ENCODE data around the gene FZD8.
A peak's percentile ranks its signal among the peaks of the same experiment; 100 is the strongest.

The FZD8 gene

GRCh38 chr10:35641676-35642034 lies 441 bp downstream of the FZD8 start:
- ATAC-seq: peak; percentile 16
- TF ChIP-seq CSRNP3 (CRISPR knock-in tag; IDR thresholded peaks at IDR 0.05) (no peak), RARB (CRISPR knock-in tag; IDR thresholded peaks at IDR 0.05) (no peak), ZNF70 (CRISPR knock-in tag; IDR thresholded peaks at IDR 0.05) (no peak), OSR1 (CRISPR knock-in tag; IDR thresholded peaks at IDR 0.05) (no peak), ZNF565 (CRISPR knock-in tag; conservative IDR thresholded peaks at IDR 0.05; ENCODE audit: low read depth) (no peak), CREB5 (CRISPR knock-in tag; IDR thresholded peaks at IDR 0.05; ENCODE audit: low read depth) (no peak), ARNTL (CRISPR knock-in tag; IDR thresholded peaks at IDR 0.05; ENCODE audit: borderline replicate concordance, low read depth) (no peak), ZNF8 (CRISPR knock-in tag; IDR thresholded peaks at IDR 0.05) (no peak), ESRRG (CRISPR knock-in tag; IDR thresholded peaks at IDR 0.05) (no peak), ZFP3 (CRISPR knock-in tag; IDR thresholded peaks at IDR 0.05) (no peak), BACH2 (CRISPR knock-in tag; IDR thresholded peaks at IDR 0.05; ENCODE audit: borderline replicate concordance) (no peak), ZFP30 (CRISPR knock-in tag; IDR thresholded peaks at IDR 0.05) (no peak), GLIS3 (CRISPR knock-in tag; IDR thresholded peaks at IDR 0.05) (no peak), PPARA (CRISPR knock-in tag; IDR thresholded peaks at IDR 0.05; ENCODE audit: borderline replicate concordance) (no peak), POU6F1 (CRISPR knock-in tag; IDR thresholded peaks at IDR 0.05; ENCODE audit: borderline replicate concordance, low read depth) (no peak), TSHZ2 (CRISPR knock-in tag; IDR thresholded peaks at IDR 0.05) (no peak)

- peak; percentile 50 for ATAC-seq
- TF ChIP-seq TSHZ2 (CRISPR knock-in tag; IDR thresholded peaks at IDR 0.05): no peak
- no peak for TF ChIP-seq ESRRG (CRISPR knock-in tag; IDR thresholded peaks at IDR 0.05)
- TF ChIP-seq CSDC2 (CRISPR knock-in tag; IDR thresholded peaks at IDR 0.05): no peak
- TF ChIP-seq SNAI2 (CRISPR knock-in tag; IDR thresholded peaks at IDR 0.05): no peak
- TF ChIP-seq ZFP30 (CRISPR knock-in tag; IDR thresholded peaks at IDR 0.05): no peak
- TF ChIP-seq CREB5 (CRISPR knock-in tag; IDR thresholded peaks at IDR 0.05; ENCODE audit: low read depth): no peak
- no peak for TF ChIP-seq ZFP3 (CRISPR knock-in tag; IDR thresholded peaks at IDR 0.05)
- TF ChIP-seq TCF4 (CRISPR knock-in tag; IDR thresholded peaks at IDR 0.05; ENCODE audit: borderline replicate concordance): no peak
- no peak for TF ChIP-seq ISL1 (CRISPR knock-in tag; IDR thresholded peaks at IDR 0.05)
- TF ChIP-seq GLIS3 (CRISPR knock-in tag; IDR thresholded peaks at IDR 0.05): no peak
- TF ChIP-seq ZC3H10 (CRISPR knock-in tag; IDR thresholded peaks at IDR 0.05): no peak
- TF ChIP-seq PATZ1 (CRISPR knock-in tag; IDR thresholded peaks at IDR 0.05; ENCODE audit: borderline replicate concordance): no peak
Observed at GRCh38 chr10:35640951-35641675, 983 bp downstream of the FZD8 start.

All from SK-N-SH treated with all-trans-retinoic acid at 6 μM for 48 hours (cell line).